PC-9 (cell line): Measurements from ENCODE around the gene P2RX6. TPM values are rescaled to one million over a fixed set of nuclear protein-coding genes. Genes with fewer than 3 reads are reported as not detected.

Source experiments
- BruUV-seq: library from RNA; stranded (reverse); fragments of 400-500 nt; replicated peaks from 2 replicates; lab custom pipeline; 2021; lab: Mats Ljungman, UMichigan
- CTCF ChIA-PET: fragments of 300-600 bp; sonication (Branson Sonifier 250); formaldehyde crosslinking; loops from one replicate; lab custom pipeline; 2022; ENCODE audit warnings: antibody characterized with exemption; lab: Charles Lee
- POLR2A ChIA-PET: fragments of 300-600 bp; sonication (Branson Sonifier 250); formaldehyde crosslinking; loops from one replicate; lab custom pipeline; 2022; ENCODE audit warnings: antibody characterized with exemption; ENCODE audit not compliant: unreplicated experiment; lab: Charles Lee
- DNase-seq, 2 experiments: peaks; one replicate each; pipeline versions ENCODE4 v3.0.0 to v3.0.0-alpha.2; 2015 to 2022; ENCODE audit warnings: mixed read lengths in 1 of 2
- H2AFZ ChIP-seq: fragments of 200-600 bp; sonication (generic); 2 replicates; pipeline ENCODE4 v1.8.1; 2017; ENCODE audit warnings: antibody characterized with exemption
- H3F3A ChIP-seq: fragments of 200-600 bp; sonication (generic); 2 replicates; pipeline ENCODE4 v1.8.1; 2017; ENCODE audit warnings: antibody characterized with exemption, mild to moderate bottlenecking, low read depth; ENCODE audit not compliant: insufficient read depth
- H3K27ac ChIP-seq: fragments of 200-600 bp; sonication (generic); 2 replicates; pipeline ENCODE4 v1.6.1; 2016; ENCODE audit warnings: mixed run types
- H3K27me3 ChIP-seq: fragments of 200-600 bp; sonication (generic); 2 replicates; pipeline ENCODE4 v1.6.1; 2016; ENCODE audit warnings: low read depth, mixed run types; ENCODE audit not compliant: insufficient read depth
- H3K36me3 ChIP-seq: fragments of 200-600 bp; sonication (generic); 2 replicates; pipeline ENCODE4 v1.6.1; 2016; ENCODE audit warnings: low read depth, mixed run types
- H3K4me1 ChIP-seq: fragments of 200-600 bp; sonication (generic); replicated peaks from 2 replicates; pipeline ENCODE4 v1.6.1; 2016; ENCODE audit warnings: mixed run types; ENCODE audit not compliant: insufficient read depth
- H3K4me2 ChIP-seq: fragments of 200-600 bp; sonication (generic); 2 replicates; pipeline ENCODE4 v1.6.1; 2017; ENCODE audit warnings: mixed run types
- H3K4me3 ChIP-seq: fragments of 200-600 bp; sonication (generic); 2 replicates; pipeline ENCODE4 v1.6.1; 2016; ENCODE audit warnings: mixed run types
- H3K79me2 ChIP-seq: fragments of 200-600 bp; sonication (generic); 2 replicates; pipeline ENCODE4 v1.6.1; 2017; ENCODE audit warnings: low read depth, mixed run types
- H3K9me2 ChIP-seq: fragments of 200-600 bp; sonication (generic); 2 replicates; pipeline ENCODE4 v1.8.1; 2017; ENCODE audit warnings: mild to moderate bottlenecking; ENCODE audit not compliant: insufficient read depth
- H3K9me3 ChIP-seq: fragments of 200-600 bp; sonication (generic); 2 replicates; pipeline ENCODE4 v1.8.1; 2016; ENCODE audit warnings: low read depth; ENCODE audit not compliant: insufficient read depth
- H4K20me1 ChIP-seq: fragments of 200-600 bp; sonication (generic); 2 replicates; pipeline ENCODE4 v1.8.1; 2017; ENCODE audit not compliant: insufficient read depth
- CTCF ChIP-seq: fragments of 200-600 bp; sonication (generic); conservative IDR thresholded peaks from 2 replicates; pipeline ENCODE4 v1.6.1; 2017; ENCODE audit warnings: mixed run types, antibody characterized with exemption, mild to moderate bottlenecking, moderate library complexity
- EZH2 ChIP-seq: fragments of 200-600 bp; sonication (generic); IDR thresholded peaks from 2 replicates; pipeline ENCODE4 v1.8.0; 2017; ENCODE audit warnings: antibody characterized with exemption, low read depth
- intact Hi-C: fragments of 100-400 bp; cut with micrococcal nuclease; formaldehyde crosslinking; loops from one replicate; pipeline ENCODE4 v1.10.0; 2022; ENCODE audit not compliant: unreplicated experiment
- total RNA-seq: library from RNA; stranded (reverse); gene quantifications from 2 replicates; pipeline ENCODE4 v1.2.3, GENCODE V29; 2021

Gene P2RX6
- total RNA-seq, 1 experiment from 2014 or later = 2.7 TPM

GRCh38 chr22:21051145-21051830 is 36.3 kb downstream of the P2RX6 start:
- Histone ChIP-seq H3K79me2 (no peaks in the 10 kb centered on the region), H3K4me2 (no peak overlapping the region), H2AFZ (no peak overlapping the region), H4K20me1 (no peaks in the 10 kb centered on the region), H3K27me3 (no peaks in the 10 kb centered on the region), H3K4me3 (no peak overlapping the region), H3K9me2 (no peaks in the 10 kb centered on the region), H3K36me3 (no peaks in the 10 kb centered on the region), H3F3A (no peaks in the 10 kb centered on the region), H3K27ac (no peak overlapping the region), H3K9me3 (no peaks in the 10 kb centered on the region), H3K4me1 (no peaks in the 10 kb centered on the region)
- POLR2A ChIA-PET = interaction anchor here (0.7 kb wide), 1 partner anchor 1539 kb away, joined by 3 read pairs; no protein-coding TSS in a partner anchor
- CTCF ChIA-PET = no interaction called here
- BruUV-seq = no TSS peak
- TF ChIP-seq EZH2 (no peak), CTCF (no peak)
- intact Hi-C loops = no loop called here
- no peak for DNase-seq

- intact Hi-C loops = no loop called here
- ChIA-PET CTCF (no interaction called here), POLR2A (interaction anchor here (0.7 kb wide), 1 partner anchor 1539 kb away, joined by 3 read pairs; no protein-coding TSS in a partner anchor)
- Histone ChIP-seq H3K4me2 (no peak overlapping the region), H3K9me3 (no peaks in the 10 kb centered on the region), H3K36me3 (no peaks in the 10 kb centered on the region), H3K4me1 (no peaks in the 10 kb centered on the region), H4K20me1 (no peaks in the 10 kb centered on the region), H3F3A (no peaks in the 10 kb centered on the region), H3K27ac (no peak overlapping the region), H3K27me3 (no peaks in the 10 kb centered on the region), H3K9me2 (no peaks in the 10 kb centered on the region), H3K79me2 (no peaks in the 10 kb centered on the region), H3K4me3 (no peak overlapping the region), H2AFZ (no peak overlapping the region)
- no TSS peak for BruUV-seq
- DNase-seq = no peak
- TF ChIP-seq CTCF = no peak
- TF ChIP-seq EZH2 = no peak
These were observed 37.0 kb downstream of the P2RX6 start for GRCh38 chr22:21051831-21052400.

GRCh38 chr22:21052715-21053459 is 37.9 kb downstream of the P2RX6 start:
- no peak for DNase-seq
- Histone ChIP-seq H3K27me3 (no peaks in the 10 kb centered on the region), H3K9me2 (no peaks in the 10 kb centered on the region), H3K79me2 (no peaks in the 10 kb centered on the region), H3F3A (no peaks in the 10 kb centered on the region), H3K4me2 (no peak overlapping the region), H2AFZ (no peak overlapping the region), H3K9me3 (no peaks in the 10 kb centered on the region), H4K20me1 (no peaks in the 10 kb centered on the region), H3K4me1 (no peaks in the 10 kb centered on the region), H3K36me3 (no peaks in the 10 kb centered on the region), H3K4me3 (no peak overlapping the region), H3K27ac (no peak overlapping the region)
- ChIA-PET POLR2A (no interaction called here), CTCF (no interaction called here)
- BruUV-seq = no TSS peak
- TF ChIP-seq EZH2 (no peak), CTCF (no peak)
- intact Hi-C loops = no loop called here
